GM18858 (cell line): ENCODE results near the gene TM9SF3.

Source experiments
- ATAC-seq: cut with Tn5 transposase; IDR thresholded peaks from one replicate; pipeline ENCODE4 v1.9.1; 2021; ENCODE audit not compliant: unreplicated experiment

Gene TM9SF3

DNA sequence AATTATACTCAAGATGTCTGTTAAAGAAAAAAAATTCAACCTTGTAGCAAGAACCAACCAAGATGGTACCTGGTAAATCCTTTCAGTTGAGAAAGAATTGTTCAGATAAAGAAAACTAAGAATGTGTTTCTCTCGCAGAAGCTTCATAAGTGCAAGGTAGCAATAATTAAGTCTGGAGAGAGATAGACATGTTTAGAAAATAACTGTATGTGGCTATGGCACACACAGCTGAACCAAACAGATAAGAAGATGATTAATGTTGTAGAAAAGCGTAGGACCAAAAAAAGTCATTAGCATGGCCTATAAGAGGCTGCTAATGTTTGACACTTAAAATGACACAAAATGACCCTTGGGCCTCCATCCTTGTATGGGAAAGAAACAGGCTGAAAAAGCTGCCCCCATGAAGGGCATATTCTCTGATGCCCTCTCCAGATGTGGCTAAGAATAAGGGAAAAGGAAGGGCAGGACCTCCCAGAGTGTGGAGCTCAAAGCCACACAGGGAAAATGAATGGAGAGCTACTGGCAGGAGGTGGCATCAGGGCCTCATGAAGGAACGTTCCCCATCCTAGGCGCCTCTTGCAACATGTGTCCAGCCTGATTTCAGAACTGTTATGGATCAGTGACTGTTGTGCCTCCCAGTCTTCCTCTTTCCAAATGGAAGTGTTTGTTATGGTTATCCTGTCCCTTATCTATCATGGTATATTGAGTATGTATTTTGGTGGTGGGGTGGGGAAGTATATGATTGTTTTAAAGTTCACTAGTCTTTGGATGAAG lies 103.8 kb downstream of the TM9SF3 start:
- no peak for ATAC-seq

GRCh38 chr10:96478355-96478754 lies 108.5 kb downstream of the TM9SF3 start:
- ATAC-seq: no peak

DNA sequence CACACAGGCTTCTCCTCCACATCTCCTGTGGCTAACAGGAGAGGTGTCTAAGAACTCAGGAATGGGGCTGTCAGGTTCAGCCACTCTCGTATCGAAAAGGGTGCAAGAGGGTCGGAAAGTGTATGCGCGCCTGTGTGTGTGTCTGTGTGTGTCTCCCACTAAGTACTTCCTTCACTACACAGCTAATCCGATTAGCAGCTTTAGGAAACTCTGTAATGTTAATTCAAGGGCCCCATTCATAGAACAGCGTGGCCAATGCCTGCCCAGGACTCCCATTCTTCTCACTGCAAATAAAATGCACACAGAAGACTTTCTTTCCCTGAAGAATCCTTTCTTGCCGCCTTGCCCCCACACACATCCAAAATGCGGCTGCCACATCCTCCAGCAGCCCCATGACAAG lies 112.9 kb downstream of the TM9SF3 start:
- no peak for ATAC-seq

DNA sequence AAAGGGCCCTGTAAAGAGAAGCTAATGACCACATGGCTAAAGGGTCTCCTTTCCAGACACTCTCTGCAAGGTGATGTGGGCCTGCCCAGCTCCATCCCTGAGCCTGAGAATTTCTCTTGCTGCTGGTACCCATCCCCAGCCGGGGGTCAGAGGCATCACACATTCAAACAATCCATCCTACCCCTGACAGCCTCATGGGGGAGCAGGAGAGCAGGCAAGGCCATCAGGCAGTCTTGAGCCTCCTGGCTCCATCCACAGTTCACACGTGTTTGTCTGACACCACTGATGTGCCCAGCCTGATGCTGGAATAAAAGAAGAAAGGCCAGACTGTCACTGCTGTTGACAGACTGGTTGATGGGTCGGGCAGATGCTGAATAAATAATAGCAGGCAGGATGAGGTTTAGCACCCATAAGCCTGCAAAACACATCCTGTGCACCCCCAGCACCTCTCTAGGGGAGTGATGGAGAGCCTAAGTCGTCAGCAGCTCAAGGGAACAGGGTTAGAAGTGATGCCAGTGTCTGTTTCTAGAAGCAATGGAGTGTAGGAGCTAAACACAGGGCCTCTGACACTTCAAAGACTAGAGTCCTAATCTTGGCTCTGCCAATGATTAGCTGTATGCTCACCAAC lies 116.6 kb downstream of the TM9SF3 start:
- no peak for ATAC-seq

DNA sequence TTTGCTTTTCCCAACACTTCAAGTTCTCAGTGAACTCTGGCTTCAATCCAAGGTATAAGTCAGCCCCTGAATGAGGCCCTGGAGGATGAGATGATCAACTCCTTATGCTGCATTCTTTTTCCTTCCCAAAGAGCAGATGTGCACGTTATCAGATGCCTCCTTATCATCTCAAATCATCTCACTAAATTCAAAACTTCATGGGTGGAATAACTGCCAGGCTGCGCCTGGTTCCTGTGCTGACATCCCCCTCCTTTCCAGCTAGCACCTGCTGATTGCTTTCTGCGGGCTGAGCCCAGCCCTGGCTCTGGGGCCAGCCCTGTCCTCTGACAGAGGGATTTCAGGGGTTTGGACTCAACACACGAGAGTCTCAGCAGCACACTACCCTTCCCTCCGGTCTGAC lies 118.0 kb downstream of the TM9SF3 start:
- ATAC-seq: no peak
